HG03342 (cell line): ENCODE data around the gene PIK3C2B.
A peak's percentile ranks its signal among the peaks of the same experiment; 100 is the strongest.

ENCODE experiments used
- ATAC-seq: cut with Tn5 transposase; IDR thresholded peaks from one replicate; pipeline ENCODE4 v1.9.1; 2021; ENCODE audit warnings: mild to moderate bottlenecking, moderate library complexity; ENCODE audit not compliant: unreplicated experiment

PIK3C2B gene

DNA sequence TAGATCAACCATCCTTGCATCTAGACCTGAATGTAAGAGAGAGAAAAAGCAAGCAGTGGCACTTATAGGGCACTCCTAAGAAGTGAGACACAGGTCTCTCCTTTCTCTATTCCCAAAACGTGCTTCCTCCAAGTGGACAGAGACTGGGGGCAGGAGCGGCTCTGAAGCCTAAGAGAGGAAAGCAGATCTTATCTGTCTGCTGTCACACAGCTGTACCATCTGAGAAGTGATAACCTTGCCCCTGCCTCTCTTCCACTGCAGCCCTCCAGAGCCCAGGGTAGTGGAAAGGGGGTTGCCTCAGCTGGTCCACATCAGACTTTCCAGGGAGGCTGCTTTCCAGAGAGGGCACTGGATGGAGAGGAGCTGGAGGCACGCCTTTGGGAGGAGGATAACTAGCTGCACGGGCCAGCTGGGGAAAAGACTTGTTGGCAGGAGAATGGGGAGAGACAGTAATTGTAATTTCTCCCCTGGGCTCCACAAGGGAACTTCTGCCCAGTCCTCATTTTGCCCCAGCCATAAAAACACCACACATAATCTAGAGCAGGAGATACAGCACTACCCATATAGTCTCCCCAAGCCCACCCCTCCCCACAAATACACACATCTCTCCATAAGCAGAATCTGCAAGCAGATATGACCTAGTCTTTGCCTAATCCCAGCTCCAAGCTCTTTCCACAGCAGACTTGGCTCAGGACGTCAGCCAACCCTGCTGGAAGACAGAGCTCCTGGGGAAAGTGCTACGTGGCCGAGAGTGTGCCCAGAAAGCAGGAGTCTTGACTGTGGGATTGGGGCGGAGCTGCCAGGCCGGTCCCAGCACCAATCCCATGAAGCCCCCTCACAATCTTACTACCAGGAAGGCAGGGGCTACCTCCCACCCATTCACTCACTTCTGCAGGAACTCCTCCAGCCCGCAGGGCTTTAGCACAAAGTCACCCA, 31.2 kb downstream of the PIK3C2B start:
- no peak for ATAC-seq

DNA sequence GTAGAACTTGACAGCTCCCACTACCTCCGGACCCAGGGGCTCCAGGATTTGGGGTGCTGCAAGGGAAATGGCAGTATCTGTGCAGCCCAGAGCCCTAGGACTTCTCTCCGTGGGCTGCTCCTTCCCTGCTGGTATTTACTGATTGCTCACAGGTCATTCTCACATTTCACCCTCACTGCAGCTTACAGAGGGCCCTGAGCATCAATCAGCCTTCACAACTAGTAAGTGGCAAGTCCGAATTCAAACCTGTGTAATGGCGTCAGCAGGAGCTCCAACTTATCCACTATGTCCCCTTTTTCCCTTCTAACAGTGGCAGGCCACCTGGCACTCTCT, 32.4 kb downstream of the PIK3C2B start:
- ATAC-seq: no peak

DNA sequence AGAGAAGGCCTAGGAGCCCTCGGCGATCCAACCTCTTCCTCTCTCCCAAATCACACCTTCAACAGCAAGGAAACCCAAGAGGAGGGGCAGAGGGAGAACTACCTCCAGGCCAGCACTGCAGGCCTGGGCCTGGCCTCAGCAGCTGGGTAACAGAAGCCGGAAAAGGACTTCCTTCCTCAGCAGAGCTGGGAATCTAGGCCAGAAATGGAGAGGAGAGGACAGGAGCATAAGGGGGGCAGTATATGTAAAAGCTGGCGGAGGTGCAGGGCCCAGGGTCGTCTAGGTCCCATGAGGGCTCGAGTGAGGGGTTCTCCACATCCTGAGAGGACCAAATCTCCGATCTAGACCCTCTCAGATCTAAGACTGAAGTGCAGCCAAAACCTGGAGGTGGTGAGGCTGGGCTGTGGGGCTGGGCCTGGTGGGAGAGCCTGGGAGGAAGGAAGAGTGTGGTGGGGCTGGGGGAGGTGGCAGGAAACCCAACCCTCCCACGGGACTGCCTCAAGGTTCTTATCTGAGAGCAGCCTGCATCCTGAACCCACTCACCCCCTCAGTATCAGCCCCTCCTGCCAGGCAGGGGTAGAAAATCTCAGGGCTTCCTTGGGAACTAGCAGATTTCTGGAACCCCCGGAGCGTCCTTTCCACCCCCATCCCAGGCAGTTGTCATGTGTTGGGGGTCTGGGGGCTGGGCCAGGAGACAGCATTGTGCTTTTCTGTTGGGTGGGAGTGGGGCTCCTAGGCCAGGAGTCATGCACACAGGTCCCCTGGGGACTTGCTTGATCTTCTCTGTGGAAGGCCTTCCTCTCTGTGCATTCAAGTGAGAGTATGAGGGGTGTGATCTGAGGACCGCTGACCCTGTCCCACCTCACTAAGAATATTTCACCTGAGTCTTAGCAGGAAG, 33.0 kb downstream of the PIK3C2B start:
- ATAC-seq: no peak

DNA sequence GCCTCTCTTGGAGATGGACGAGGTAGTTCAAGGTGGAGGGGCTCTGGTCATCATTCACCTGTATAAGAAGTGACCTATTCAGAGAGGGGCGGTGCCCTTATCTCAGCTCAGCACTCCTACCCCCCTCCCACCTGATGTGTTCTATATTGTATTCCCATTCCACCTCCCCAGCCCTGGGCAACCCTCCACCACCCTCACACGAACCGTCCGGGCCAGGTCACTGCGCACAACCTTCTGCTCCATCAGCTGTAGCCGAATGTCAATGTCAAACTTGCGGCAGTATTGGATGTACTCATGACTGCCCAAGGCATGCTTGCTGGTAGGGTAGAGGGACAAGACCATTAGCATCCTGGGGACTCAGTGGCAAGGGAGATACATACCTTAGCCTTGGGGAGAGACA, 34.3 kb downstream of the PIK3C2B start:
- ATAC-seq: no peak

DNA sequence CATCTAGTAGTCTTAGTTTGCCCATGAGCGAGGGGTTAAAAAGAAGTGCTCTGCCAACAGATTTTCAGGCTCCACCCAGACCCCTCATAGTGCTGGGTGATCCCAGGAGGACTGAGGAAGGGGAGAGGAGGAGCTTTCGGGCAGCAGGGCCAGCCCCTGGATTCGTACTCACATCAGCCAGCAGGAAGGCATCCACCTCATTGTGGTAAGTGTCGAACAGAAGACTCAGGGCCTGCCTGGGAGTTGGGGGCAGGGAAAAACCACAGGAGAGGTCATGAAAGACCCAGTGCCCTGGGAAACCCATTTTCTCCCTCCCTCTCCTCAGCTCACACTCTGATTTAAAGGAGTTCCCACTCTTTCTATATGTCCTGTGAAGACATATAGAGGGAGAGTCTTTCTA, 34.9 kb downstream of the PIK3C2B start:
- no peak for ATAC-seq

DNA sequence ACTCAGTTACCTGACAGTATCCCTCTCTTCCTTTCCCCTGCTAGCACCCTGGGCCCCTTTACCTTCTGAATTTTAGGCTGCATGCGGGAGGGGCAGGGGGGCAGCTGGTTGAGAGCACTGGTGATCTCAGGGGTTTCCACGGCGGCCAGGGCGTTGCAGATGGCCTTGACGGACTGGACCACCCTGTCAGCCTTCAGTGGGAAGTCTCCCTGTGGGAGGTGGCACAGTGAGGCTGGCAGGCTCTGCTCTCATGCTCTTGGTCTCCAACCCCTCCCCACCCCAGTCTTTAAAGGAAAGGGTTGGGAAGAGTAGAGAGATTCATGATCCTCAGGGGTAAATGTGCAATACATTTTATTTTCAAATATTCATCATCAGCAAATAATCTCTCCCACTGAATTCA, 36.9 kb downstream of the PIK3C2B start:
- no peak for ATAC-seq

DNA sequence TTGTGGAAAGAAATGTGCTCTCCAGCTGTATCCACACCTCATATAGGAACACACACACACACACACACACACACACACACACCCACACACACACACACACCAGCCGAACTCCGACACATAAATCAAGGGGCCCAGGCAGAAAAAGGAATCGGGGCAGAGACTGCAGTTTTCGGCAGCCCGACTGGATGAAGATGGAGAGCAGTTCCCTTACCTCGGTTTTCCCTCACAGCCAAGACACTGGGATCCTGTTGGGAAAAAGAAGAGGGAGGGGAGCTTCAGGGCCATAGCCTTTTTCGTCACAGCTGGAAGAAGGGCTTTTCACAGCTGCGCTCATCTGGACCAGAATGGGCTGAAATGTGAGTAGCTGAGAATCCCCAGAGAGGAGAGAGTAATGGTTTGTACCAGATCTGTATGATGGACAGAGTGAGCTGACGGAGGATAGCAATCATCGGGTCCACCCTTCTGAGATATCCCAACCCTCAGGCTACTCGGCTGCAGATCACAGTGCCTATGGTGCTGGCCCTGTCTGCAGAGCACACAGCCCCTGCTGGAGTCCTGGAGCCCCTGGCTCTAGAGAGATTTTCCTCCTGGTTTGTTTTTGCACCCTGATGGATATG, 37.7 kb downstream of the PIK3C2B start:
- no peak for ATAC-seq

DNA sequence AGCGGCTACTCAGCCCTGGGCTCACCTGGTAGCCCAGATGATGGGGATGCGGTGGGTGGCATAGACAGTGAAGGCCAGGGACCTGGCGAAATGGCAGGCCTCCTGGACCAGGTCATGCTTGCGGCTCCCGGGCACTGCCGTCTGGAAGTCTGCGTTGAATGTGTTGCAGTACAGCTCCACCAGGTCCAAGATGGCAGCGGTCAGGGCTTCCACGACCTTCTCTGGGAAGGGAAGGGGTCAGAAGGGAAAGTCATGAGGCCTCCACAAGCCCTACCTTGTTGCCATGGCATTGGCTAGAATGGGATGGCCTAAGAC, 38.8 kb downstream of the PIK3C2B start:
- ATAC-seq: no peak

DNA sequence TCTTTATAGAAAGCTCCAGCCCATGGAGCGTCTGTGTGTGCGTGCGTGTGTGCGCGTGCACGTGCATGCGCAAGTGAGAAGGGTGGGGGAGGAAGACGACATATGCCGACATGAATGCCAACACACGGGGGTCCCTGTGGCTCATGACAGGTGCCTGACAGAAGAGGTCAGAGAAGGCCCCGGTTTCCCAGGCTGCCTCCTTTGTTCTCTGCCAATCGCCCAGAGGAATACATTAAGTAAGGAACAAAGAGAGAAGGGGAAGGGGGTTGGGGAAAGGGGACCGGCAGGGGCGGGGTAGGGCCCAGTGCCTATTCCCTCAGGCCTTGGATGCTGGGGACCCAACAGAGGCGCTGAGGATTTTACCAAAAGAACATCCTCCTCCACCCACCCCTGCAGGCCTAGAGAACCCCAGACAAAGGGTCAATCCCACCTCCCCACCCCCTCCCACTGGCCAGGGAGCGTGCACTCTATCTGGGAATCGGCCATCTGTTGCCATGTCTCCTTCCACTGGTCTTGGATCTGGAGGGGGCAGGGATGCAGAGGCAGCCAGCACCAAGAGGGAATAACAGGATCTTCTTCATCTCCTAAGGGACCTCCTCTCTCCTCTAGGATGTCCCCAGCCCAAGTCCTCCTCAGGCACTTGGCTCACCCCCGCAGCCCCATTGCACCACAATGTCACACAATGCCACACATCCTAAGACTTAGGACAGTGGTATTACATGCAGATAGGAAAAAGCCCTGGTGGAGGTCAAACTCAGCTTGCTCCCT, 39.4 kb downstream of the PIK3C2B start:
- no peak for ATAC-seq

DNA sequence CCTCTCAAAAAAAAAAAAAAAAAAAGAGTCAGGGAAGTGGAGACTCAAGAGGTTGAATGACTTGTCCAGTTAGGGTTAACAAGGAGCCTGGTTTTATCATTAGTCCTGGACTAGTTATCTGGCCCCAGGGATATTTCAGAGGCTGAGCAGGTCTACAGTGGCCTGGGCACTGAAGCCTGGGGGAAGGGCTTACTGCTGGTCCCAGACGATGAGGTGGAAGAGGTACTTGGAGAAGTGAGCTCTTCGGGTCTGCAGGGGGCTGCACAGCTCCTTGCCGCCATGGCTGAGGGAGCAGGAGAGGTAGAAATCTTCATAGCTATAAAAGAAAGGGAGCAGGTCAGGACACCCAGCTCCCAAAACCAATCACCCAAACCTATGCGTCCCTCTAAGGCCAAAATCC, 40.1 kb downstream of the PIK3C2B start:
- ATAC-seq: no peak

DNA sequence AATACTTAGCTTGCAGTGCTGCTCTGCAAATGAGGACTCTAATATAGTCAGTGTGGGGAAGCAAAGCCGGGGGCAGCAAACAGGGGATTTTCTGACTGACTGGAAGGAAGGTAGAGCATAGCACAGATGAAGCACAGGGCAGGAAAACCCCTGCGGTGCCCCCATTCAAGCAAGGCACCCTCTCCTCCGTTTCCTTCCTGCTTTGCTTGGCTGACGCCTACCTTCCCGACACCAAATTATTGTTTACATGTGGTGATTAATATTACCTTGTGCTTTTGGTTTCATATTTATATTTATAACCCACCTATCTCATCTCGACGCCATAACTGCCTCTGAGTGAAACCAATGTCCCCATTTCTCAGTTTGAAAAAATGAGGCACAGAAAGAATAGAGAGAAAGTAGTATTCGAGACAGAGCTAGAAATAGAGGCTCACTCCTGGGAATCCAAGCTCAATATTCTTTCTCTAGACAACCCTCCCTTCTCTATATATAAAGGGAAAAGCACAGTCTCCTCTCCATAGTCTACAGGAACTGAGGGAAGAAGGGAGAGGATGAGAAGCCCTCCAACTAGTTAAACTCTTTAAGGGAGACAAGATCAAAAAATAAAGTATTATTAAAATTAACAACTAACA, 41.3 kb downstream of the PIK3C2B start:
- peak; percentile 66 for ATAC-seq

DNA sequence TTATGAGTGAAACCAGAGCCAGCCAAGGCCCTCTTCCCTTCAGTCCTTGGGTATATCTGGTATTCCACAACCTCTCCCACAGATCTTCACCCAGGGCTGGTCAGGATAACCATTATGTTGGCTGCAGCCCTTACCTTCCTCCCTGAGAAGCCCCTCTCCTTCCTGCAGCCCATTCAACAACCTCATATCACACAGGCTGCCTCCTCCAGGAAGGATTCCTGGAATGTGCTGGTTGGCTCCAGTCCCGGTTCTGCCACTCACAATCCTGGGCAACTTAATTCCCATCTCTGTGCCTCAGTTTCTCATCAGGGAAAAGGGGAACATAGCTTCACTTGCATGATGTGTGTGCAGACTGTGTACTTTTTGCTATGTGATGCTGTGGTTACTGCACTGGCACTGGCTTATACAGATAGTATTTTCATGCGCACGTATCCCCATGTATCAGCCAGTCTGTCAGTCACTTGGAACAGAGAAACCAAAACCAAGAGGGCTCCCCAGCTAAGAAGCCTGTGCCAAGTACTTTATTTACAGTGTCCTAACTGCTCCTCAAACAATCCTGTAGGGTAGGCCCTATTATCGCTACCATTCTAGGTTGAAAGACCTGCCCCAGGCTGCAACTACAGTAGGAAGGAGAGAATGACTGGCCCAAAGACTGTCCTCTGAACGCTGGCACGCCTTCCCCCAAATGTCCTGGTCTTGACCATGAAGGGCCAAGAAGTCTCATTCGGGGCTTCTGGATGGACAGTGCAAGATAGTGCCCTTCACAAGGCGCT, 43.1 kb downstream of the PIK3C2B start:
- no peak for ATAC-seq

DNA sequence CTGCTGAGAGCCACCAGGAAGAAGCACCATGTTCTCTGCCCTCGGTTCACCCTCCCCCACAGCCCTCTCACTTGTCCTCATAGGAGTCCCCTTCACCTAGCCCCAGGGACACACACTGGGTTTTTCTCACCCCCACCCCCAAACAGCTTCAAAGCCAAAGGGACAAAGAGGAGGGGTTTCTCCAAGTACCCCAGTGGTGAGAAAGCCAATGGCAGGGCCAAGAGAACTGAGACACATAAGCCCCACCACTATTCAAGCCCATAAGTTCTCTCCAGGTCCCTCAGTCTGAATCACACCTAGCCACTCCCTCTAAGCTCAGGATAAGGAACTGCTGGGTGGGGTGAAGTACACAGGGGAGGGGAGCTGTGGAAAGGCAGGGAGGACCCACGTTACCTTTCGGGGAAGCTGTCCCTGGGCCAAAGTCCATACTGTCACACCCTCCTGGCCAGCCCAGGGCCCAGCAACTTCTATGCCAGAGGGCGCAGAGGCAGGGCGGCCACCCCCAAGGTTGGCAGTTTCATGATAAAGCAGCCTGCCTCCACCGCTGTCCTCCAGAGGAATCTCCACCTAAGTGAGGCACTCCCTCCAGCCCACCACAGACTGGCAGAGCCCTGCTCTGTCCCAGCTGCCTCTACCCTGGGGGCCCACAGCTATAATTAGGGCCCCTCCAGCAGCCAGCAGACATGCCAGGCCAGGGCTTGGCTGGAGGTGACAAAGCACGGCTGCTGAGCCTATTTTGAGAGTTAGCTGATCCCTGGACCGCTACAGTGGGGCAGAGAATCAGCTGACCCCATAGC, 43.9 kb downstream of the PIK3C2B start:
- ATAC-seq: no peak

DNA sequence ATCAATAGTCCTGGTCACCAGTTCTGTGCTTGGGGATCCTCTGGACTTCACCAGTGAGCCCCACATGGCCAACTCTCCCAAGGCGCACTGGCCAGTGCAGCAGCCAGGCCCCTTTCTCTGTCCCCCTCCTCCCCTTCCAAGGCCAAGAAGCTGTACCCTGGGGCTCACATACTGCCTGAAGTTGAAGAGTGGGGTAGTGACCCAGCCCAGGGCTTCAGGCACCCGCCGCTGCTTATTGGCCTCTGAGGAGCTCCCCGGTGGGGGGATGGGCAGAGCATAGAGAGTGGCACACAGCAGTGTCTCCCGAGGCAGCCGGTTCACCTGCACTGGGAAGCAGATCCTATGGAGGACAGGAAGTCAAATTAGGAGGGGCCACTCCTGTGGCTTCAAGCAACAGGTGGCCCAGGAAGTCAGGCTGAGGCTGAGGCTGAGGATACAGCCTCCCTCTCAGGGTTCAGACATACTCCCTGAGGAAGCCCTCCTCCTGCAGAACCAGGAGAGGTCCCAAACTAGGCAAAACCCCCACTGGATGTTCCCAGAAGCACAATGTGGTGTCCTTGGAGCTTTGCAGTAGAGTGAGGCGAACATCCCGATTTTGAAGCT, 44.8 kb downstream of the PIK3C2B start:
- ATAC-seq: no peak

DNA sequence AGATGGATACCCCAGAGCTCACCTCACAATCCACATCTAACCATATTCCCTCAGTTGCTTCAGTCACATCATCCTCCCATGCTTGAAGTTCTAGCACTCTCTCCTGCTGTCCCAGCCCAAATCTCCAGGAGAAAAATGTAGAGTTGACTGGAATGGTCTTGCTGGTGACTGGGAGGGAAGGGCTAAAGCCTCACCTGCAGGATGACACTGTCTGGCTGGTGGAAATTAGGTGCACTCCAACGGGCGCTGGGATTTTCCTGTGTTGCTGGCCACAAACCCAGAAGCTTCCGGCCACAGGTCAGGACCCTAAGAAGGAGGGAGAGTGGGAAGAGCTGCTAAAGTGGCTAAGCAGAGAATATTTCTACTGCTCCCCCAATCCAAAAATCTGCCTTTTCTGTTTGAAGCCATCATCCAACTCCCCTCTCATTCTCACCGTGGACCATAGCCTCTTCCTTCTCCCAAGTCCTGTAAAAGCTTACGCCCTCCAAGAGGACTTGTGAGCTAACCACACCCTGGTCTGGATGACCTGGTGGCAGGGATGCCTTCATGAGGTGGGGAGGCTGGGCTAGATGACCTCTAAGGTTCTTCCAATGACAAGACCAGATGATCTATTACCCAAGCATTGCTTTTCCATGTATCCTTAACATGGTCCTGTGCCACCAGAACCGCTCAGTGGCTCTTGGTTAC, 45.5 kb downstream of the PIK3C2B start:
- no peak for ATAC-seq

DNA sequence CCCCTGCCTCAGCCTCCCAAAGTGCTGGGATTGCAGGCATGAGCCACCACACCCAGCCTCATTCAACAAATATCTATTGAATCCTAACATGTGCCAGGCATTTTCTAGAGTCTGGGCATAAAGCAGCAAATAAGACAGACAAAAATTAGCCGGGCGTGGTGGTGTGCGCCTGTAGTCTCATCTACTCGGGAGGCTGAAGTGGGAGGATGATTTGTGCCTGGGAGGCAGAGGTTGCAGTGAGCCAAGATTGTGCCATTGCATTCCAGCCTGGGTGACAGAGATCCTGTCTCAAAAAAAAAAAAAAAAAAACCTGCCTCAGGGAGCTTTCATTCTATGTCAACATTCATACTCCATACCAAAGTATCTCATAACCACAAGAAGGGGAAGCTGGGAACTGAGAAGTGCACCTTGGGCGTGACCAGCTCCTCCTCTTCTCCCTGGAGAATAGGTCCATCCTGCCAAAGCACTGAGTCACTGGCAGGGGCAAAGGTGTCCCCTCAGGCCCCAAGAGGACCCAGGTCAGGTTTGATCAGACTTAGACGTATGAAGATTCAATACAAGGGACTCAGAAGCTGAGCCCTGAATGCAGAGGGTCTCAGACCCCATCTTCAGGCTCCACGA, 46.2 kb downstream of the PIK3C2B start:
- ATAC-seq: no peak

DNA sequence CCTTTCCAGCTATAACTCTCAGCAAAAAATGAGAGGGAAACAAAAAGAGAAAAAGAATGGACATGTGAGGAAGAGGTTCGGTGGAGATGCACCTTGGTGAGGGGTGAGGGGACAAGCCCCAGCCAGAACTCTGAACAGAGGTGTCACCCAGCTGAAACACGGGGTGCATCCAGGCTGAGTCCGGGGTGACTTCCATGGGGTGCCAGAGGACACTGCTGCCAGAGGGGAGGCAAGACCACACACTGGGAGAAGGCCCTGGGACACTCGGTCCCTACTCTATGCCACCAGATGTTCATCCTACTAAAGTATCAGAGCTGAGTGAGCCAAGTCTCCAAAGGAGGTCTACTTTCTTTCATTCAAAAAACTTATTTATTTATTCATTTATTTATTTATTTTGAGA, 46.9 kb downstream of the PIK3C2B start:
- ATAC-seq: no peak

DNA sequence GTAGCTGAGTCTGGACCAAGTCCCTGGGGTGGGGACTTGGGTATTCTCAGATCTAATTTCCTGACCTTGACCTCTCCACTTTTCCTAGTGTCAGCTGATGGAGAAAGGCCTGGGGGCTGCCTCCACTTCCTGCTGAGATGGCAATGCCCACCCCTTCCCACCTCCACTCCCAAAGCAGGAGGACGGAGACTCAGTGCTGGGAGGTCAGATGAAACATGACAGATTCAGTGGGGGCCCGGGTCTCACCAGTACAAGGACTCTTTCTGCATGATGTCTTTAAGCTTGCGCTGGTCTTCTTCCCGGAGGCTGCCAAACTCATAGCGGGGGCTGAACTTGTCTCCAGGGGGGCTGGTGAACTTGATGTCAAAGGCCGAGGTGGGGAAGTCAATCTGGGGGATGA, 47.4 kb downstream of the PIK3C2B start:
- no peak for ATAC-seq
